ENCODE data around the gene SRRM2.
A peak's percentile ranks its signal among the peaks of the same experiment; 100 is the strongest.

The SRRM2 gene

GRCh38 chr16:2777903-2778629 is 25.6 kb downstream of the SRRM2 start:
- Histone ChIP-seq H2AFZ (ENCODE audit: low read depth, low read length) (no peak overlapping the region), H3K9me3 (ENCODE audit: insufficient read depth, low read length) (no peaks in the 10 kb centered on the region), H3K27me3 (ENCODE audit: low read depth, low read length) (no peaks in the 10 kb centered on the region), H3K4me1 (ENCODE audit: low read length) (peaks cover 18% of the 10 kb centered on the region; the same call in 1 of the 2 replicates), H4K20me1 (ENCODE audit: insufficient read depth, low read length) (peaks cover 6% of the 10 kb centered on the region), H3K79me2 (ENCODE audit: low read length) (peaks cover 41% of the 10 kb centered on the region), H3K36me3 (replicated peaks; ENCODE audit: low read depth, low read length) (peaks cover 7% of the 10 kb centered on the region), H3K4me3 (ENCODE audit: low read length) (peak overlapping the region; percentile 99), H3K4me2 (ENCODE audit: low read length) (peak overlapping the region; percentile 100), H3K27ac (ENCODE audit: low read length) (peak overlapping the region; percentile 80), H3K9ac (ENCODE audit: low read length) (peak overlapping the region; percentile 99)
- no peak for TF ChIP-seq EZH2phosphoT487 (IDR thresholded peaks at IDR 0.05; ENCODE audit: low read depth)
- TF ChIP-seq CTCF (IDR thresholded peaks at IDR 0.05; ENCODE audit: low read depth, low read length): no peak

DNA sequence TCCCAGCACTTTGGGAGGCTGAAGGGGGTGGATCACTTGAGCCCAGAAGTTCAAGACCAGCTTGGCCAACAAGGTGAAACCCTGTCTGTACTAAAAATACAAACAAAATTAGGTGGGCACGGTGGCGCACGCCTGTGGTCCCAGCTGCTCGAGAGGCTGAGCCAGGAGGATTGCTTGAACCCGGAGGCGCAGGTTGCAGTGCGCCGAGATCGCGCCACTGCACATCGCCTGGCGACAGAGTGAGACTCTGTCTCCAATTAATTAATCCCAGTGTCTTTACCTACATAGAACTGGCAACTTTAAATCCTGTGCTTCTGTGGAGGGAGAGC is 26.2 kb downstream of the SRRM2 start:
- H3K79me2 ChIP-seq (ENCODE audit: low read length): peaks cover 39% of the 10 kb centered on the region
- H3K36me3 ChIP-seq (replicated peaks; ENCODE audit: low read depth, low read length): peaks cover 2% of the 10 kb centered on the region
- peak overlapping the region; percentile 99 for H3K4me3 ChIP-seq (ENCODE audit: low read length)
- H3K27ac ChIP-seq (ENCODE audit: low read length): no peak overlapping the region
- TF ChIP-seq CTCF (IDR thresholded peaks at IDR 0.05; ENCODE audit: low read depth, low read length) (no peak), EZH2phosphoT487 (IDR thresholded peaks at IDR 0.05; ENCODE audit: low read depth) (no peak)
- H3K9ac ChIP-seq (ENCODE audit: low read length): peak overlapping the region; percentile 99; the same call in 1 of the 2 replicates
- peaks cover 18% of the 10 kb centered on the region; the same call in 1 of the 2 replicates for H3K4me1 ChIP-seq (ENCODE audit: low read length)
- no peaks in the 10 kb centered on the region for H3K27me3 ChIP-seq (ENCODE audit: low read depth, low read length)
- no peaks in the 10 kb centered on the region for H3K9me3 ChIP-seq (ENCODE audit: insufficient read depth, low read length)
- H4K20me1 ChIP-seq (ENCODE audit: insufficient read depth, low read length): peaks cover 4% of the 10 kb centered on the region
- no peak overlapping the region for H2AFZ ChIP-seq (ENCODE audit: low read depth, low read length)
- peak overlapping the region; percentile 100 for H3K4me2 ChIP-seq (ENCODE audit: low read length)

DNA sequence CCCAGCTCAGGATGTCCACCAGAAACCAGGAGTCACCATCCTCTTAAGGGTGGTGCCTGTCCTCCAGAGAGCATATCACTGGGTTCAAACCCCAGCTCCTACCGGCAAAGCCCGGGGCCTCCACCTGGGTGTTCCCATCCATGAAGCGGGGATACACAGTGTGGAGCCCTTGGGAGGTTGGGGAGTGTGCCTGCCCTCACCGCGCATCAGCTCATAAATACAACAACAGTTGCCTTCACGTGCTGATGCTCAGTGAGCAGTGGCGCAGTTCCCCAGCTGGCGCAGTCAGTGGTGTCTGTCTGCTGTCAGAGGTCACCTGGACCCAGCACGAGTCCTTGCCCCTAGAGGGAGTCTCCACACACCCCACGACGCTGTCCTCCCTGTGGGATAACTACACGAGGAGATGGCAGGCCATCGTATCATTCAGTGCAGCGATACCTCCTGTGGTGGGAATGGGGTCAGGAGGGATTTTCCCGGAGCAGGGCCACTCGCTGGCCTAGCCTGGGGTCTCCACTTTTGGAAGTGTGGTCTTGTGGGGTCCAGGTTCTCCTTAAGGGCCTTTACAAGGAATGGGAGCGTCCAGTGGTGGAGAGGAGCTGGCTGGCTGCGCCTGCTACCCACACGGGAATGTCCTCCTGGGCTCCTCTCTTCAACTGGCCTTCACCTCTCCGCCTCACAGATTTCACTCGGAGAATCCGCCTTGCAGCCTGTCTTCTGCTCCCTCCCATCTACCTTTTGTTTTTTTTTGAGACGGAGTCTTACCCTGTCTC is 26.9 kb downstream of the SRRM2 start:
- H3K4me2 ChIP-seq (ENCODE audit: low read length): no peak overlapping the region
- no peak overlapping the region for H3K4me3 ChIP-seq (ENCODE audit: low read length)
- H3K9me3 ChIP-seq (ENCODE audit: insufficient read depth, low read length): no peaks in the 10 kb centered on the region
- H3K9ac ChIP-seq (ENCODE audit: low read length): no peak overlapping the region
- no peak overlapping the region for H3K27ac ChIP-seq (ENCODE audit: low read length)
- no peak overlapping the region for H2AFZ ChIP-seq (ENCODE audit: low read depth, low read length)
- H3K79me2 ChIP-seq (ENCODE audit: low read length): peaks cover 39% of the 10 kb centered on the region
- no peak for TF ChIP-seq EZH2phosphoT487 (IDR thresholded peaks at IDR 0.05; ENCODE audit: low read depth)
- TF ChIP-seq CTCF (IDR thresholded peaks at IDR 0.05; ENCODE audit: low read depth, low read length): no peak
- no peaks in the 10 kb centered on the region for H3K27me3 ChIP-seq (ENCODE audit: low read depth, low read length)
- H4K20me1 ChIP-seq (ENCODE audit: insufficient read depth, low read length): peaks cover 4% of the 10 kb centered on the region; the same call in 1 of the 2 replicates
- no peaks in the 10 kb centered on the region for H3K36me3 ChIP-seq (replicated peaks; ENCODE audit: low read depth, low read length)
- peaks cover 18% of the 10 kb centered on the region; the same call in 1 of the 2 replicates for H3K4me1 ChIP-seq (ENCODE audit: low read length)
